Stimulated activated CD8-positive, alpha-beta memory T cell treated with anti-CD3 and anti-CD28 coated beads, Interleukin-4, amount 100 ng/mL, for 24 hours (primary cell): ENCODE measurements around the gene TOX2.

Experiments used
- DNase-seq: peaks from one replicate; pipeline ENCODE4 v3.0.0-alpha.2; 2020; ENCODE audit warnings: low read depth

TOX2 gene

GRCh38 chr20:44057698-44058675, 143.3 kb downstream of the TOX2 start:
- DNase-seq: no peak

GRCh38 chr20:44064501-44065400, 150.1 kb downstream of the TOX2 start:
- DNase-seq: no peak

- no peak for DNase-seq
Observed at GRCh38 chr20:44065401-44066340, 151.0 kb downstream of the TOX2 start.

GRCh38 chr20:44066645-44067606, 152.3 kb downstream of the TOX2 start:
- no peak for DNase-seq

GRCh38 chr20:44067650-44068081, 153.0 kb downstream of the TOX2 start:
- DNase-seq: no peak

DNA sequence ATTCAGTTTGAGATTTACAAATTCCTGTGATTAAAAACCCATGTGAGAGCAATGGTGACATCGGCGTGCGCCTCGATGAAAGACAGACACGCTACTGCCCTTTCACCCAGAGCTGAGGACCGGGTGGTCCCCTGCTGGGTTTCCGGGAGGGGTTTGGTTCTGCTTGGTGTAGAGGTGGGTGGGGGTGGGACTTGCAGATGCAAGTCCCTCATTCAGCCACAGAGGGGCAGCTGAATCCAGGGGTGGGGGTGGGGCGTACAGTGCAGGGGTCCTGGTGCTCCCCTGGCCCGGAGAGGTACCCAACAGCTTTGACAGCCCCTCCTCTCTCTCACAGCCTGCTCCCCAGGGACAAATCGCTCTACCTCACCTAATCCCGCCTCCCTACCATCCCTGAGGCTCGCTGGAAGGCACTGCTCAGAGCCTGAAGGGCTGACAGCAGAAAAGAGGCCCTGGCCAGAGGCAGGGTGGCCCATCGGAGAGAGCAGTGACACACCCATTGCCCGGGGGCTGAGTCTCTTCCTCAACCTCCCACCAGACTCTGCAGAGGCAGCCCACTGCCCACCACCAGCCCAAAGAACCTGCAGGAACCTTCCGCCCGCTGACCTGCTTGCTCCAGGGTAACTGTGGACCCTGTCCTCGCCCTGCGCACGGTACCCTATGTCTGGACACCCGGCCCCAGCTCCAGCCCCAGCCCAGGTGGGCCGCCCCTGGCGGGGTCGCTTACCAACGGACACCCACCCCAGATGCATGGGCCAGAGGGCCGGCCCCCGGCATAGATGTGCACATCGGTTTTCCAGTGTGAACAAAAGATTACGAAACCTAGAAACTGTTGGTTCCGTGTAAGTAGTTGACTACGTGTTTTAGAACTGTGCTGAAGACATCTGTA, 153.9 kb downstream of the TOX2 start:
- DNase-seq: no peak

DNA sequence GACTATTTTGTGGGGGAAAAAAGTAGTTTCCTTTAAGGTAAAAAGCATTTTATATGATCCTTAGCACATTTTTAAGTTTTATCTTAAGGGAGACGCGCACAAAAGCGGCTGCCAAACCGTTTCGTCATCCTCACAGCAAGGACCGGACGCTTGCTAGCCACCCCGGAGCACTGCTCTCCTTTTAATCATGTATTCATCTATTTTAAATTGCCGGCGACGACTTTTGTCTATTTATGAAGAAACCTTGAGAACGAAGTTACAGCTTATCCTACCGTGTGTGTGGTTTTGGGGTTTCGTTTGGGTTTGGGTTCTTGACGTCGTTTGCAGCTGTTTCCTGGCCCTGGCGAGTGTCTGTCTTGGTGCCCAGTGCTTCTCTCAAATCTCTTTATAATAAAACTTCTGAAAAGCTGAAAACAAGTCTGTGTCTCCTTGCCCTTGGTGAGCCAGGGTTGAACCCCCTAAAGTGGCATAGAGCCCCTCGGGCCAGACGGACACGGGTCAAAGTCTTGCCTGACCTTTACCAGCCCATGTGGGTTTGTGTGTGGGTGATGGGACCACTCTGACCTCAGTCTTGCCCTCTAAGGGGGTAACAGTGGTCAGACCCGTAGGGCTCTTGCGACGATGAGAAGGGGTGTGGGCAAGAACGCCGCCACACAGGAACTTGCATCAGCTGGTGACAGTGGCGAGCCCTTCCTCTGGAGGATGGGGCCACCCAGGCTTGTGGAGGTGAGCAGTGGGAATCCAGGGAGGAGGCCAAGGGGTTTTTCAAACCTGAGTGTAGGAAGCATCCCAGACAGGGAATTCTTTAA, 154.8 kb downstream of the TOX2 start:
- peak; percentile 22 for DNase-seq

GRCh38 chr20:44070139-44070900, 155.7 kb downstream of the TOX2 start:
- DNase-seq: no peak

DNA sequence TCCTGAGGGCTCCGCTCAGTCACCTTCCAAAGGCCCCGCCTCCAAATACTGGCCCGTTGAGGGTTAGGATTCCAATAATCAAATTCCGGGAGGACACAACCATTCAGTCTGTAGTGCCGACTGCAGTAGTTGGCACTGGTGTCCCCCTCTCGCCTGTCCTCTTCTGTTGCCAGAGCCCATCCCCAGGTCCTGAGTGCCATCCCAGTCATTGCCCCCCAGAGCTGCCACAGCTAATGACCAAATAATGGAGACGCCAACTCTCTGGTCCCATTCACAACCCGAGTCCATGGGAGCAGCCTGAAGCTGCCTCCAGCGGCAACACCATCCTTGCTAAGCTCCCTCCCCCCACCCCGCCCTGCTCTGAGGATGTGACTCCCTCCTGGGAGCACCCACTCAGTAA, 156.4 kb downstream of the TOX2 start:
- no peak for DNase-seq

DNA sequence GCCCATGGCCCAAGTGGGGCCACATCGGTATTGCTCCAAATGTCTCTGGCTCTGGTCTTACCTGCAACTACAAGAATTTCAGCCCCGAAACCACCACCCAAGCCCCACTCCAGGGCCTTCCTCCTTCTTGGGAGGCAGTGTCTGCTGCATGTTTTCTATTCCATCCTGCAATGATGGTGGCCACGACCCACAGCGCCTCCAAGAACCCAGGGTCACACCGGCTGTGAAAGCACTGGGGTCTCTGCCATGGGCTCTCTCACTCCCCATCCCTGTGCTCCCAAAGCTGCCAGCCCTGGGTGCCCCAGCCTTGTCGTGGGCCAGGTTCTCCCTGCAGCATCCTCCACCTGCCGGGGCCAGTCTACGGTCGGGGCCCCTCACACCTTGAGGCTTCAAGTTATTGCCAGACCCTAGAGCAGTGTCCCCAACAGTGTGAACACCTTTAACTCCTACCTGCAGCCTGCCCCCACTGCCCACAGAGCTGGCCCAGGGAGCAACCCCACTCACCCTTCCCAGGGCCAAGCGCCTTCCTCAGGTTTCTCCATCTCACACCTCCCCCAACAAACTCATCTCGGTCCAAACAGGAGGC, 157.0 kb downstream of the TOX2 start:
- no peak for DNase-seq

DNA sequence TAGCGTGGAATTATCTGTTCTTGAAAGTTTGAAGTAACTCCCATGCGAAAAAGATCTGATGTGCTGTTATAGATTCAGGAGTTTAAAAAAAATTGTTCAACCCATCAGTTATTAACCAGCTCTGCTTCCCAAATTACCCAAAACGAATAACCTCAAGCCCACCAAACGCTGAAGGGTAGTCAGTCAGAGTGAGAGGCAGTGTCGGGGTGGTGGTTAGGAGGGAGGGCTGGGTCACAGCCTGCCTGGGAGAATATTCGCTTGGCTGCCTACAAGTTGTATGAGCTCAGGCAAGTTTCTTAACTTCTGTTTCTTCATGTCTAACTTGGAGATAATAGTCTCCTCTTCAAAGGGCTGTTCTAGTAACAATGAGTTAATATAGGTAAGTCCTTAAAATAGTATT, 157.7 kb downstream of the TOX2 start:
- DNase-seq: no peak

DNA sequence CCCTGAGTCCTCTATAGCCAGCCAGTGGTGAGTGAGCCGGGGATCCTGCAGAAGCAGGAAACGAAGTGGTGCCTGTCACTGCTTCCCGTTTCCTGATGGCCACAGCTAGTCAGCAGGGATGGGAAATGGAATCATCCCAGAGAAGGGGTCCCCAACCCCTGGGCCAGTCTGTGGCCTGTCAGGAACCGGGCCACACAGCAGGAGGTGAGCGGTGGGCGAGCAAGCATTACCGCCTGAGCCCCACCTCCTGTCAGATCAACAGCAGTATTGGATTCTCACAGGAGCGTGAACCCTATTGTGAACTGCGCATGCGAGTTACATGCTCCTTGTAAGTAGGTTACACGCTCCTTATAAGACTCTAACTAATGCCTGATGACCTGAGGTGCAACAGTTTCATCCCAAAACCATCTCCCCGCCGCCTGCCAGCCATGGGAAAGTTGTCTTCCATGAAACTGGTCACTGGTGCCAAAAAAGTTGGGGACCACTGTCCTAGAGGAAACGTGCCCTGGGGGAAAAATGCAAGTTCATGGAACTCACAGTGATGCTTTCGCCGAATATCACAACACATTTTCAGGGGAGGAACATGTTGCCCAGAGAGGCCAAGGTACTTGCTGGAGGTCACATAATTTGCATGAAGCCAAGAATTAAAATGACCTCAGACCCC, 158.5 kb downstream of the TOX2 start:
- no peak for DNase-seq

- DNase-seq: no peak
Observed at GRCh38 chr20:44073675-44074071, 159.0 kb downstream of the TOX2 start.

DNA sequence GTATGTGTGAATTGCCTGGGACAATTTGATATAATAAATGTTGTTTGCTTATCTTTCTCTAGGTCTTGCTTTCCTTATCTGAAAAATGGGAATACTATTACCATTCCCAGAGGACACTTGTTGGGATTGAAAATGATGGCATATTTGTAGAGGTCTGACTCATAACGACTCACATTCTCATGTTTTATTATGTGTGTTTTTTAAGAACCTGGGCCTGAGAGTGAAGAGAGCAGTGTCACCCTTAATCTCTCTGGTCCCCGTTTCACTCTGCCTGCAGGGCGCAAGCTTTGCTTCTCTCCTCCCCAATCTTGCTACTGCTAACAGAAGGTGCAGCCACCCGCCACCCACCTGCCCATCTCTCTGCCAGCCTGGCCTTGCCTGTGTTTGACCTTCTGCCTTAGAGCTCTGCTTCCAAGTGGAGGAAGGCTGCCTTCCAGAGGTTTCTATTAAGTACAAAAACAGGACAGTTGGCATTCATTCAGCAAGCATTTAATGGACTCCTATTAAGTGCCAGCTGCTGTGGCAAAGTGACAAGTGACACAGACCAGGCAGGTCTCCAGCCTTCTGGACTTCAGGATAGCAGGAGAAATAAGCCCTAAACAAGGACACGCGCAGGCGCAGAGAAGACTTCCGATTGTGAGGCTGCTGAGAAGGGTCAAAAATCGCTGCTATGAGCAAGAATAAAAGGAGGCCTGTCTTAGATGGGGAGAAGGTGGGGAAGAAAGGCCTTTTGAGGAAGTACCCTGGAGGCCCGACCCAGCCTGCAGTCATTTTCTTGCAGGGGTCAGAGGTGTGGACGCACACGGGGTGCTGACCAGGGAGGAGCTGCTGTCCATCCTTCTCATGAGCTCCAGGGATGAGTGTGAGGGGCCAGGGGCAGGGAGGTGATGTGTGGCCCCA, 159.8 kb downstream of the TOX2 start:
- DNase-seq: no peak

- no peak for DNase-seq
Observed at GRCh38 chr20:44075191-44075949, 160.7 kb downstream of the TOX2 start.
